HG03575 (cell line): Measurements from ENCODE around the gene TGFBI.

ENCODE experiments used
- ATAC-seq: cut with Tn5 transposase; IDR thresholded peaks from one replicate; pipeline ENCODE4 v1.9.1; 2021; ENCODE audit not compliant: unreplicated experiment, insufficient number of reproducible peaks, low FRiP score; ENCODE audit errors: extremely low read depth

TGFBI gene

DNA sequence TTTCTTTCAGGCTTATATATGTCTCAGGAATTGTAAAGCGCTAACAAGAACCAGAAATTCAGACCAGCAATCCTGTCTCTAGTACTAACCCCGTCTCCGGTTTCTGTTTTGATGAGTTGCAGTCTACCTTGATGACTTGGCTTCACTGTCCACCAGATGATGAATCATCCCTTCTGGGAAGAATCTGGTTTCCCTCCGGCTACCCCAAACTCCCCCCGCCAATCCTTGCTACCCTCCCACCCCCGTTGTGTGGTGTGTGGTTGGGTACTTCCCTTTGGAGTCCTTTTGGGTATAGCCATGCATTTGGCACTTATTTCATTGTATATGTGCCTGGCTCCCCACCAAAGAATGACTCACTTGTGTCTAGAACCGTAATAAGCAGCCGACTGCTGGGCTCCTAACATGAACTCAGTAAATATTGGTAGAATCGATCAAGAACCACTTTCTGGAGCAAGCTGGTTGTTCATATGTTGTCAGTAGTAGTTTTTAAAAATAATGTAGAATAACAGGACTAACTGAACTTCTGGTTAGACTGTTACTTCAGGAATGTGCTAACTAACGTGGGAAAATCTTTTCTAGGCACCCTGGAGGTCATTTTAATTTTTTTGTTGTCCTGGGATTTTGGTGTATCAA, 8.3 kb upstream of the TGFBI start:
- ATAC-seq, result no peak

DNA sequence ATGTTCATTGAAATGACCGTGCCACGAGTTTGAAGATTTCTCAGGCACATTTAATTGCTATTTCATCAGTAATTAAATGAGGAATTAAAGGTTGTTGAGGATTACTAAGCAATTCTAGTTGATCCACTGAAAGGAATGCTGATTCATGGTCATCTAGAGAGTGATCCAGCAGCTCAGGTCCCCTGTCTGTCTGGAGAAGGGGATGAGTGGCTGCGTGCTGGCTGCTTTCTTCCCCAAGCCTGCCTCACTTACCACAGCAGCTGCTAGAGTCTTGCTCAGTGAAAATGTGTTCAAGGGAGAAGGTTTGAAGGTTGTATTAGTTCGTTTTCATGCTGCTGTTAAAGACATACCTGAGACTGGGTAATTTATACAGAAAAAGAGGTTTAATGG, 7.8 kb upstream of the TGFBI start:
- ATAC-seq, result no peak

DNA sequence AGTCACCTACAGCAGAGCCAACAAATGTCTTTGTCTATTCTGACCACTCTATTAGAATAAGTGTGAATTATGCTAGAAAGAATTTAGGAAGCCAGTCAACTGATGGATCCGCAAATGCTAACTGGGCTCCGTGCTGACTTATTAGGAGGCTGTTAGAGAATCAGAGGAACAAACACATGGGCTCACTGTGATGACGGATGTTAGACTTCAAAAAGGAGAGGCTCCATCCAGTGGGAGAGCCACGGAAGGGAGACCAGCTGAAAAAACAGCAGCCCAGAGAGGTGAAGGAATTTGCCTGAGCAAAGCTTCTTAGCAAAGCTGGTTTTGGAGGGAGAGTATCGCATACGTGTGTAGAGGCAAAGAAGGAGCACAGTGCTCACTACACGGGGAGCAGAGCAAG, 5.8 kb upstream of the TGFBI start:
- ATAC-seq, result no peak

DNA sequence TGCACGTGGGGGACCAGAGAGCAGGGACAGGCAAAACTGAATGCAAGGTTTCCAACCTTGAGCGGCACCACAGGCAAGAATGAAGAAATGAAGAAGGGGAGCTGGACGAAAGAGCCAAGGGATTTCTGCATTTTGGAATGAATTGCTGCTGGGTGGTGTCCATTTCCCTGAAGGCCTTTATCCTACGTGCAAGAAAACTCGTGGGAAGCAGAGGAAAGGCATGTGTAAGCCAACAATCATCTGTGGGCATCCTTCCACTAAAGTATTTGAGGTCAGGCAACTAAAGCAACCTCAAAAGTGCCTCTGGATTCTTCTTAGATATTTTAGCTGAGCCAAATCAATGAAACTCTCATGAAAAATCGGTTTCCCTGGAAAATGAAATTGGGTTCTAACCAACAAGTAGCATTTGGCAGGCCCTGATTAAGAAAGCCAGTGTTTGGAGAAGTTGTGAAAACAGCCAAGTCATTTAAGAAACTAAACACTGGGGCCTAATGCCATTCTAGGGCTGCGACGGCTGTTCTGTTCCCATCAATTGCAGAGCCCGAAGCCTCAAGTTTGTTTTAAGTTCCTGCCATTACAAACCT, 4.7 kb upstream of the TGFBI start:
- no peak for ATAC-seq

DNA sequence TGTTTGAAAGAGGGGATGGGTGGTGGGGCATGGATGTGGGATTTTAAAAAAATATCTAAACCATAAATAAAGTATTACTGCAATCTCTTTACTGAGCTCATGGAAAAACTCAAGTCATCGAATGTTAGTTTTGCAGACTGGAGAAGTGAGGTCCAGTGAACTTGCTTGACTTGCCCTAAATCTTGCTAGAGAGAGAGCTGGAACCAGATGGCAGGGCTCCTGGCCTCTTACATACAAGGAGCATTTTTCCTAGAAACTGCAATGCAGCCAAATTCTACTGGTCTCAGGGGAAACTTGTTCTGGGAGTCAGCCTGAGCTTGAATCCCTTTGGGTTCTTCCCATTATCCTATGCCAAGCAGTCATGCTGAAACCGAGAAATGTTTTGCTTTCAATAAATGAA, 2.9 kb upstream of the TGFBI start:
- no peak for ATAC-seq

DNA sequence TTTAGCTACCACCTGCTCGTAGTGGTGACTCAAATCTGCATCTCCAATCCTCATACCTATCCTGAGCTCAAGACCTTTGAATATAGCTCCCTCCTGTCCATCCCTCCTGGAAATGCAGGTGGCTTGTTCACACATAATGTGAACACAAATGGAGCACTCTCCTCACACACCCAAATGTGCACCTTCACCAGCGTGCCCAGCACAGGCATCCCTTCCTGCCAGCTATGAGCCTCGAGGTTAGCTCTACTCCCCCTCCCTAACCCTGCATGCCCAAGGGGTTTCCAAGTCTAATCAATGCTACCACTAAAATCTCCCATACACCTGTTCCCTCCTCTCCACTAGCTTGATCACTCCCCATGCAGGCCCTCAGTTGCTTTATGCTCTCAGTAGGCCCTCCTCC, 2.2 kb upstream of the TGFBI start:
- ATAC-seq, result no peak

DNA sequence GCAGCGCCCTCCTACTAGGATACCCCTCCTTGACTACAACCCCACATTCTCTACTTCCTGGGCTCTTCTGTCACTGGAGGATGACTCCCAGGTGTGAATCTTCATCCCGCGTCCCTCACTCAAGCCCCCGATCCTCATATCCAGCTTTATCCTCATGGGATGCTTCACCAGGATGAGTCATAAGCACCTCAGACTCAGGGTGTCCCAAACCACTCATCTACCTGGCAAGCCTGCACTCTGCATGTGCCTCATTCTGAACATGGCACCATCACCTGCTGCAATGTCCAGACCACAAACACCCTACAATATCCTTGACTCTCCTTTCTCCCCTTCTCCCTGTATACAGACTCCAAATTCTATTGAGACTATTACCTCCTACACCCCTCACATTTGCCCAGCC, 1.5 kb upstream of the TGFBI start:
- ATAC-seq, result no peak

DNA sequence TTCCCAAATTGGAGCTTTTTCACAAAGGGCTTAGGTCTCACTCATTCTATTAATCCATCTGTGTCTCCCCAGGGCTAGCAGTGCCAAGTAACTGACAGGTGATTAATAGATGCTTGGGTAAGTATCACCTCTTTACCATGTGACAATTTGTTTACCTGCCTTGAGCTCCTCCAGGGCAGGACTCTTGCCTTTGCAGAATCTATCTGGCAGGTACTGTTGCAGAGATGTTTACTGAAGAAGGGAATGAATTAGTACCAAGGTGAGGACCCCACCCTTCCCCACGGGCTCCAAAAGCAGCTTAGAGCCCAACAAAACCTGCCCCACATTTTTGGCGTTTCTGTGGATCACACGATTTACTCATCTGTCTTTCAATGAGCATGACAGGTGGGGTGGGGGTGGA, 698 bp upstream of the TGFBI start:
- no peak for ATAC-seq

DNA sequence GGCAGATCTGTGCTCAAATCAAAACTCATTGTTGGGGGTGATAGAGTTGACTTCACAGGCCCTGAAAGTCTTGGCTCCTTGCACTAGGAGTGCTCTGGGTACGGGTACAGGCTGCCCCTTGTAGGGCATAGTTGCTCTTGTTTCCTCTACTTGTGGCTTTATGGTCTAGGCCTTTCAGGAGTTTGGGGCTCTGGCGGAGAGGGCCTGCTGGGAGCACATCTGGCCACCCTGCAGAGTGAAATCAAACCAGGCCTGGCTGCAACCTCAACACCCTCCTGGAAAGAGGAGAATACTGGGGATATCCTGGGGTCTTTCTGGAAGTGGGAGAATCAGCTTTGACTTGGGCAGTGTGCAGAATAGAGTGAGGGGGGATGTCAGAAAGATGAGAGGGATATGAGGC, 1.5 kb downstream of the TGFBI start:
- no peak for ATAC-seq

DNA sequence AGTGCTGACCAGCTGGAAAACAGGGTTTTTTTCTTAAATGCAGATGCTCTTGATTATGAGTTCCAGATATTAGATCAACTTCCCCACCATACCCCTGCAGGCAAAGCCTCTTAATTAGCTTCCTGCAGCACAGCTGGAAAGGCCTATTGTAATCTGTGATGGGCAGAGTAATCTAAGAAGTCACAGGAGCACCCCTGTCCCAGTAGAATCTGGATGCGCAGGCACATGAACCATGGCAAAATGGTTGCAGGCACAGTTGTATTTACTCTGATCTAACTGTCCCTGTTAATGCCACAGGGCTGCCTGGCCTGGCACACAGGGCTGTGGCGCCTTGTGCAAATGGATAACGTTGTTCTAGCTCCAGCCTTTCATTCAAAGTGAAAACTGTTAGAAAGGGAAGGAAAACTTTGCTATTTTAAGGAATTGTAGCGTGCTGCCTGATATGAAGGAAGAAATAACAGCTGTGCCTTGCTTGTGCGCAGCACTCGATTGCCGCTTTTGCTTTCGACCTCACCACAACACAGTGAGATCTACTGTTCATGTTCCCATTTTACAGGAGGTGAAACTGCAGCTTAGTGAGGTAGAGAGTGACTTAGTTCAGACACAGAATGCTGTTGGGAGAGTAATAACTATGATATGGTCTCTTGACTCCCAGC, 2.3 kb downstream of the TGFBI start:
- no peak for ATAC-seq

DNA sequence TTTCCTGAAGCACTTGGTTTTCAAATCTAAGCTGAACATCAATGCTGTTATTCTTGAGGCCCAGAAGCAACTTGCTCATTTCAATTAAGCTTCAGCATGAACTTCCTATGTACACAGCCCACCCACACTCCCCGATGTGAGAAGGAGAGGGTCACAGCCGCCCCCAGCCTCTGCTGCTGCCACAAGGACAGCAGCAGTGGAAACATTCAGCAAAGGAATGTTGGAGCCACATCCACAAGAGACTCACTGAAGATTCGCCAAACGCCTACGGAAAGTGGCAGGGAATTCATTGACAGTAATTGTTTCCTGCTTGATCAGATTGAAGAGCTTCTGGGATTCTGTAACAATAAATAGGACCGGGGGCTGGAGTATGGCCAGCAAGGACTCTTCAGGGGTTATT, 2.9 kb downstream of the TGFBI start:
- ATAC-seq, result no peak

DNA sequence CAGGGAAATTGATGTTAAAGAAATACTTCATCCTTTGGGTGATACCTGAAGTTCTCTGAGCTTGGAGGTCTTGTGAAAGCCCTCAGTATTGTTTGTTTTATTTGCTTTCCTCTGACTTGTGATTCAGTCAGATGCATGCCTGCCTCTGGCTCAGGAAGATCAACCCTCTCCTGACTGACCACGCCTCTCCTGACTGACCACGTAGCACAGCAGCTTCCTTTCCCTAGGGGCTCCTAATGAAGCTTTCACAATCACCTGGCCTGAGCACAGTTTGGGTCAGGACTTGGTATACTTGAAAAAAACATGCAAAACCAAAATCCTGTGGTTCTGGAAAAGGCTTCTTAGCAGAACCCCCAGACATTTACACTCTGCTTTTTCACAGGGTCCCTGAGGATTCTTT, 3.8 kb downstream of the TGFBI start:
- ATAC-seq, result no peak

DNA sequence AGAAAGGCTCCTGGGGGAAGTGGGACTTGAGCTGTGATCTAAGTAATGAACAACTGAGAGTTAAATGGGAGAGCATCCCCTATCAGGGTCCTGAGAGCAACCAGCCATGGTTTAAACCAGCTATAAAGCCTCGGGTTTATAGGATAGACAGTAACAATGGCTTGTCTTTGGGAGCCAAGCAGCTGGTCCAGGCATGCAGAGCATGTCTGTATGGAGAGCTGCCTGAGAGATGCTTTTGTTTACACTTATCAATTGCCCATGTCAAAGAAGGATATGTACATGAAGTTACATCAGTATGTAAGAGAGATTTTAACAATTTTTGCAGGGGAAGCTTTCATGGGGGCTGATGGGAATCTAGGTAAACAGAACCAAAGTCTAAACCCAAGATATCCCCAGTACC, 4.4 kb downstream of the TGFBI start:
- no peak for ATAC-seq

DNA sequence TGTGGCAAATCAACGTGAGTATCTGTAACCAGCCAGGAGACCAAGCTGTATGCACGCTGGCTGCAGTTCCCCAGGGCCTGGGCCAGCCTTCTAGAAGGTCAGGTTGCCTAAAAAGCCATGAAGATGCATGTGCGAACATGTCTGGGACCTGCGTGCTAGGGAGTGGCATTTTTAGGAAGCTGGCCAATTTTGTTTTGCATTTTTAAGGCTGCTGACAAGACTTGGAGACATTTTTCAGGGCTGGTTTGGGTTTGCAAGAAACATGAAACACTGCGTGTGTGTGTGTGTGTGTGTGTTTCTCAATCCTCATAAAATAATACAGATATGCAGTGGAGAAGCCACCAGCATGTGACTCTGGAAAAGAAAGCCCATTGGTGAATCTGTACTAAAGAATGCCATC, 5.1 kb downstream of the TGFBI start:
- no peak for ATAC-seq

DNA sequence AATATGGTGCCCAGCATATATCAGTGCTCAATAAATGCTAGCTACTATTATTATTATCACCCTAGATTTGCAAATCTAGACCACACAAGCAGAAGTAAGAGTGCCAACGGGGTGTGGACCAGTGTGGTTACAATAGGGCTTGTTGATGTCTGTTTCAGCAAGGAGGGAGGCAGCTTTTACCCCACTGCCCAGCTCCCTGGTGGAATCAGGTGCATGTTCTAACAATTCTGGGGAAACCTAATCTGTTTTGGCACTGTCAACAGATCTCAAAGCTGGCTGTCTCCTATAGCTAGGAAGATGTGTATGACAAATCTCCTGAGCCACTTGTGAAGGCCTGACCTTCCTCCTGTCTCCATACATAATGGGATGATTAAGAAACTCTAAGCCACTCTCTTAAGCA, 5.7 kb downstream of the TGFBI start:
- ATAC-seq, result no peak

DNA sequence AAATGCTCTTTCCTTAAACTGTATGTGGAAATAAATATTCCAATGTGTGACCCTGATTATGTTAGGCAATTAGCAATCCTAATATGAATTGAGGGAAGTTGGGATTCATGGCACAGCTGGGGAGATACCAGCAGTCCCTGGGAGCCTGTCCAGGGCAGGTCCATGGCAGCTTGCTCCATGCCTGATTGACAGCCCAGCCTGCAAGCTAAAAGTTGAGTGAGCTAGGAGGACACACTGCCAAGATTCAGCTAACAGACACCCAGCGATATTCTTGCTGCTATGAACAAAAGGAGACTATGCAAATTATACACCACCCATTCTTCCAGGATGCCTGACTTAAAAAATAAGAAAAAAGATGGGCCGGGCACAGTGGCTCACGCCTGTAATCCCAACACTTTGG, 6.2 kb downstream of the TGFBI start:
- ATAC-seq, result no peak

DNA sequence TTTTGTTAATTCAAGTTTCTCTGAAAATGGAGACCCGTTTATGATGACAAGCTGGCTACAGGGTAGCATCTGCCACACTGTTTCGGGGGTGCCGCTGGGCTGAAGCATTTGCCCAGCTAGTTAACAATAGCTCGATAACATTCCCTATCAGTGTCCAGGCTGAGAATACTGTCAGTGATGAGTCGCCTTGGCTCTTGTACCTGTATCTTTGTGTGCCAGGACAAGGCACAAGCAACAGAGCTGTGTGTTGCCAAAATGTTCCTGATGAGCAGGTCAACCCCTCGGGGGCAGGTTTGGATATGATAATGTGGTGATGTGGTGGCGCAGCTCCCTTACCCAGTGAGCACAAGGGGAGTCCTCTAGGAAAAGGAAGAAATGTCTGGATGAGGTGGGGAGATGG, 7.0 kb downstream of the TGFBI start:
- ATAC-seq, result no peak

DNA sequence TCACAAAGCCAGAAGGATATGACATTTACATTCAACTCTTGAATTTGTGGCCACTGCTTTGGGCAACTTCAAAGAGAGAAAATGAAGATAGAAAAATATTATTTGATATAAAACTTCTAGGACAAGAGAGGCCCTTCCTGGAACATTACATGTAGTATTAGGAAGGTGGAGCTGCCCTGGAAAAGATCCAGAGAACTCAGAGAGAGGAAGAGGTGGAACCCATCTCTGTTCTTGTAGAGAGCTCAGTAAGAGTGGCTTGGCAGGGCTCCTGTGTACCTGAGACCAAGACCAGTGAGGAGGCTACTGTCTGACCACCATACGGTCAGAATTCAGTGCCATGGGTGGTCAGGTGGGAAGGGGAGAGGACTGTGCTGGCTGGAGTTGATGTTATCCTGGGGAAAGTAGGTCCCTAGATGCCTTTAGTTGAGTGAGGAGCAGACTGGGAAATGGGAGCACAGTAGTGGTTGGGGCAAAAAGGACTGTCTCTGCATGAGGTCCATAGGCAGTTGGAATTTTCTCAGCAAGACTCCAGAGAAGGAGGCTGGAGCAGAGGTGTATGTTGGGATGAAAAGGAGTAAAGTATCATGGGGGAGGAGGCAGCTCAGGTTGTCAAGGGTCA, 7.6 kb downstream of the TGFBI start:
- no peak for ATAC-seq

DNA sequence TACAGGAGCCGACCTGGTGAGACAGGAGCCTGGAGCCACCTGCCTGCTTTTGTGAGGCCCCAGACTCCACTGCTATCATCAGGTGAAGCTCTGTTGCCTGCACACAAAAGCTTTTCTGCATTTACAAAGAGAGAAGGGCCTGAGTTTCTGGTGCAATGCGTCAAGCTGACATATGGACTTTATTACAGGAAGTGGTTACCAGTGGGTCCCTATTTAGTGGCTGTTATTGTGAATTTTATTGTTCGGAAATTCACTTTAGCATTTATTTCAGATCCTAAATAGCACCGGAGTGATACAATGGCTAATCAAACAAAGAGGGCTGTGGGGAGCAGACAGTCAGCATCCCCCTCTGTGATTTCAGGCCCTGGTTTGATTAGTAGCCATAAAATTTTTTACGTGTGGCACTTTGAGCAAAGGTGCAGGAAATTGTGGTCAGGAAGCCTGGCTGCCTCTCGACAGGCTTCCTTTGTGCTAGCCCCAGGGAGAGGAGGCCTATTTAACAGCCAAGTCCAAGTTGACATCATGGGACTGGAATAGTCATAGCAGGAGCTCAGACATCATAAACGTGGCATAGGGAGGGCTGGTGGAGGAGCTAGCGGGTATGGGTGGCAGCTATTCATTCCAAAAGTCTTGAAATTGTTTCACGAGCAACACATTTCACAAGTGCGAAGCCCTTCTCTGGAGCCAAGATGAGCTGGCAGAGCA, 8.4 kb downstream of the TGFBI start:
- ATAC-seq, result no peak

DNA sequence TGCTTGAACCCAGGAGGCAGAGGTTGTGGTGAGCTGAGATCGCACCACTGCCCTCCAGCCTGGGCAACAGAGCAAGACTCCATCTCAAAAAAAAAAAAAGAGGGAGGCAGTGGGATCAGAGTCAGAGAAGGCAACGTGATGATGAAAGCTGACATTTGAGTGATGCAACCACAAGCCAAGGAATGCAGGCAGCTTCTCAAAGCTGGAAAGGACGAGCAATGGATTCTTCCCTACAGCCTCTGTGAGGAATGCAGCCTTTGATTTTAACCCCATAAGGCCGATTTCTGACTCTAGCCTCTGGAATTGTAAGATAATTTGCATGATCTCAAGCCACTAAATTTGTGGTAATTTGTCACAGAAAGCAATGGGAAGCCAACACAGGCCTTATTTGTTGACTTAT, 9.8 kb downstream of the TGFBI start:
- no peak for ATAC-seq
